Measurements from ENCODE around the gene DIAPH2.

The DIAPH2 gene

DNA sequence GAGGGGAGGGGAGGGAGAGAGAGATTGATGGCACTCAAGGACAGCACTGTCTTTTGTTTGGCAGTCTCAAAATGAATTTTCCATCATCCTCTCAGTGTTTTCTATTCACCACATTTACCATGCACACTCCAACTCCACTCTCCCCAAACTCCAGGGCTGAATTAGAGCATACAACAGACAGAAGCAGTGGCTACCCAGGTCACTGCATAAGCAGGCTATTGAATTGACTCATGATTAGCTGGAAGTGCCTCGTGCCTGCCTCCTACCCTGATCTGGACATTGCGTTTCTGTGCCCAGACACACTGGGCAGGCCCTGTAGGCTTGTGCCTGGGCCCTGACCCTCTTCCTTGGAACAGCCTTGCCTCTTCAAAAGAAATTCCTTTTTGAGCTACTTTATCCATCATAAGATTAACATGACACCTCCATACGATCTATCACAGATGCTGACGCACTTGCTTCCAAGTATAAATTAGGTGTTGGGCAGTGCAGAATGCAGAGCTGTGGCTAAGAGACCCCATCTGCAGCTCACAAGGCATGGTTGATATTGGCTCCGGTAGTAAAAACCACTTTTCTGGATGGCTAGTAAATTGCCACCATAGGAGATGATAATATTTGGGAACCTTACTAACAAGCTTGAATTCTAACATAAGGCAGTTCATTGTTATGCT, 952.0 kb downstream of the DIAPH2 start:
- no peak for DNase-seq (ENCODE audit: low read depth in 1 of 2, low spot score in 1 of 2)

DNA sequence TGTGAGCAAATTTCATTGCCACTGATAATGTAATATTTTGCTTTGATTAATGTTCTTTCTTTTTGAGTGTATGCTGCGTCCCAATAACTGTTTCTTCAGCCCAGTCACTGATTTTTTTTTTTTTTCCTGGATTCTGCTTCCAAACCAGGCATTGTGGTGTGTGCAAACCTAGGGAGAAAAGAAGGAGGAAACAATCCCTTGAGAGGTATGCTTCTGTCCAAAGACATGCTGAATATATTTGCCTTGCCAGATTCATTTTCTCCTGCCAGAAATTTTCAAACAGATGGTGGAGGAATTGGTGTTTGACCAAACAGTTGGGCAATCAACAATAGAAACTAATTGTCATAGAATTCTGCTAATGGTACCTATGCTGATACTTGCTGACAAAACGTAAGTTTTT, 952.6 kb downstream of the DIAPH2 start:
- DNase-seq (ENCODE audit: low read depth in 1 of 2, low spot score in 1 of 2): no peak

DNA sequence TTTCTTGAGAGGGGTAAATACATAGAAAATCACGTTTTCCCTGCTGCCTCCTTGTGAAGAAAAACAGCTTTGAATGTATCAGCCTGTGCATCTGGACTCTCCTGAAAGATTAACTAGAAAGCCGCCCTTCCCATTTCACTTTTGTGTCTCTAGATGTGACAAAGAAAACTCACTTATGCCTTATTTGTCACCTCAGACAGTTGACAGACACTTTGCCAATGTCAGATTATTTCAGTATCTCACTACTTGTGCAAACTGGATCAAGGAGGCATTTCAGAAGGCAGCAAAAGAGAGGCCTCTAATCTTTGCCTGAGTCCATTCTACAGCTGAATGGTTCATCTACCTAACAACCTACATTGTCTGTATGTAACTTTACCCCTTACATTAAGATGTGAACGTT, 954.0 kb downstream of the DIAPH2 start:
- DNase-seq (ENCODE audit: low read depth in 1 of 2, low spot score in 1 of 2): no peak

DNA sequence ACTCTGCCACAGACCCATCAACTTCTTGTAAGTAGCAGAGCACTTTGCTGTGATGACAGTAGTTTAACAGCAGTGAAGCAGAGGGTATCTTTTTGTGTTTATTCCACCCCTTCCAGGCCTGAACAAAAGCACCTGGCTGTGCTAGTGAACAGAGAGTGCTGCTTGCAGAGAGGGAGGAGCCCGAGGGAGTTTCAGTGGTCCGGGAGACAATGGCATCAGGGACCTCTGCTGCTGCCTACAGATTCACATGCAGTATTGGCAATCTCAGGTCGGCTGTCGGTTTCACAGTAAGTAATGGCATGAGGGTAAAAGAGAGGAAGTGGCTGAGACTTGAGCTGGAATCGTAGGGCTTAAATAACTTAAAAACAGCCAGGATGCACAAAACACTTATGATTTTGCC, 954.9 kb downstream of the DIAPH2 start:
- no peak for DNase-seq (ENCODE audit: low read depth in 1 of 2, low spot score in 1 of 2)

All from stimulated activated CD4-positive, alpha-beta T cell treated with anti-CD3 and anti-CD28 coated beads, Interleukin-15, amount 100 ng/mL, for 1 hour (primary cell).